GM18526 (cell line): Measurements from ENCODE around the gene NSMF.

Experiments
- POLR2A ChIP-seq: IDR thresholded peaks from 3 replicates; pipeline ENCODE4 v1.6.1; 2011; ENCODE audit not compliant: insufficient read length; ENCODE audit errors: extremely low read depth

Gene NSMF

GRCh38 chr9:137496601-137497375 lies 37.7 kb upstream of the NSMF start:
- TF ChIP-seq POLR2A, result no peak

GRCh38 chr9:137494550-137495351 lies 35.6 kb upstream of the NSMF start:
- no peak for TF ChIP-seq POLR2A

- no peak for TF ChIP-seq POLR2A
Observed at GRCh38 chr9:137494104-137494544, 35.0 kb upstream of the NSMF start.

GRCh38 chr9:137493364-137494103 lies 34.4 kb upstream of the NSMF start:
- no peak for TF ChIP-seq POLR2A

GRCh38 chr9:137492464-137493363 lies 33.6 kb upstream of the NSMF start:
- TF ChIP-seq POLR2A, result no peak

GRCh38 chr9:137491735-137492432 lies 32.8 kb upstream of the NSMF start:
- TF ChIP-seq POLR2A, result no peak

- TF ChIP-seq POLR2A, result no peak
Observed at GRCh38 chr9:137490532-137491186, 31.5 kb upstream of the NSMF start.

- no peak for TF ChIP-seq POLR2A
Observed at GRCh38 chr9:137488906-137489305, 29.8 kb upstream of the NSMF start.

- TF ChIP-seq POLR2A, result no peak
Observed at GRCh38 chr9:137488327-137488653, 29.2 kb upstream of the NSMF start.

GRCh38 chr9:137487454-137488326 lies 28.6 kb upstream of the NSMF start:
- no peak for TF ChIP-seq POLR2A

- no peak for TF ChIP-seq POLR2A
Observed at GRCh38 chr9:137486545-137487453, 27.7 kb upstream of the NSMF start.

GRCh38 chr9:137486141-137486490 lies 27.0 kb upstream of the NSMF start:
- no peak for TF ChIP-seq POLR2A
